ENCODE results near the gene VGF.
"Not testable (repeated sequence)": the region's sequence is repeated elsewhere in the genome, so short reads cannot be mapped to it uniquely, and the experiment has no call there.

The VGF gene

GRCh38 chr7:101205901-101206664, 40.7 kb upstream of the VGF start:
- DNase-seq (ENCODE audit: insufficient read length, low spot score) (no peak), FAIRE-seq (no peak)
- no peak for TF ChIP-seq CTCF (IDR thresholded peaks at IDR 0.05; ENCODE audit: insufficient read depth, missing control alignments)

- FAIRE-seq; DNase-seq (ENCODE audit: insufficient read length, low spot score): not testable (repeated sequence)
Observed at GRCh38 chr7:101203740-101204738, 38.7 kb upstream of the VGF start.

- DNase-seq (ENCODE audit: insufficient read length, low spot score) (no peak), FAIRE-seq (no peak)
- TF ChIP-seq CTCF (IDR thresholded peaks at IDR 0.05; ENCODE audit: insufficient read depth, missing control alignments): no peak
Observed at GRCh38 chr7:101202603-101202918, 37.2 kb upstream of the VGF start.

GRCh38 chr7:101201695-101202602, 36.6 kb upstream of the VGF start:
- no peak for FAIRE-seq
- no peak for TF ChIP-seq CTCF (IDR thresholded peaks at IDR 0.05; ENCODE audit: insufficient read depth, missing control alignments)

GRCh38 chr7:101200862-101201599, 35.7 kb upstream of the VGF start, which contains the start of gene MOGAT3:
Gene MOGAT3 (minus strand): TSS chr7:101201036. CDS start chr7:101200854, 182 bp downstream.
- no peak for TF ChIP-seq CTCF (IDR thresholded peaks at IDR 0.05; ENCODE audit: insufficient read depth, missing control alignments)
- DNase-seq (ENCODE audit: insufficient read length, low spot score) (no peak), FAIRE-seq (no peak)

More at GRCh38 chr7:101201695-101202602, 36.6 kb upstream of the VGF start:
- no peak for DNase-seq (ENCODE audit: insufficient read length, low spot score)

- no peak for DNase-seq (ENCODE audit: insufficient read length, low spot score)
- no peak for FAIRE-seq
- TF ChIP-seq CTCF (IDR thresholded peaks at IDR 0.05; ENCODE audit: insufficient read depth, missing control alignments): no peak
Observed at GRCh38 chr7:101200504-101200861, 35.1 kb upstream of the VGF start.

GRCh38 chr7:101199522-101199921, 34.2 kb upstream of the VGF start:
- FAIRE-seq; DNase-seq (ENCODE audit: insufficient read length, low spot score): not testable (repeated sequence)
